Trophoblast cell (in vitro differentiated cells and primary cell): Measurements from ENCODE around the gene FSTL1.

Experiments
- DNase-seq, 2 donors: peaks; one replicate each; pipeline ENCODE4 v3.0.0-alpha.2; 2016
- H2AFZ ChIP-seq: 2 replicates; pipeline ENCODE4 v1.6.1; 2013; ENCODE audit warnings: low read length, moderate library complexity, mild to moderate bottlenecking; ENCODE audit not compliant: insufficient read depth, poor library complexity
- H2AK5ac ChIP-seq: 2 replicates; pipeline ENCODE4 v1.6.1; 2013; ENCODE audit warnings: mild to moderate bottlenecking, low read length
- H2BK120ac ChIP-seq: 2 replicates; pipeline ENCODE4 v1.6.1; 2013; ENCODE audit warnings: low read length, mild to moderate bottlenecking, moderate library complexity; ENCODE audit not compliant: insufficient read depth, poor library complexity
- H2BK12ac ChIP-seq: 2 replicates; pipeline ENCODE4 v1.6.1; 2013; ENCODE audit warnings: mild to moderate bottlenecking, low read length, moderate library complexity
- H2BK5ac ChIP-seq: 2 replicates; pipeline ENCODE4 v1.6.1; 2013; ENCODE audit warnings: low read length, low read depth, moderate library complexity, mild to moderate bottlenecking; ENCODE audit not compliant: poor library complexity
- H3K14ac ChIP-seq: 2 replicates; pipeline ENCODE4 v1.6.1; 2013; ENCODE audit warnings: mild to moderate bottlenecking, low read length
- H3K18ac ChIP-seq: 2 replicates; pipeline ENCODE4 v1.6.1; 2013; ENCODE audit warnings: mild to moderate bottlenecking, low read length
- H3K23ac ChIP-seq: 2 replicates; pipeline ENCODE4 v1.6.1; 2013; ENCODE audit warnings: low read length
- H3K27ac ChIP-seq: 2 replicates; pipeline ENCODE4 v1.5.1; 2013; ENCODE audit warnings: low read depth, mild to moderate bottlenecking, inconsistent platforms, low read length, moderate library complexity
- H3K27me3 ChIP-seq: 2 replicates; pipeline ENCODE4 v1.6.1; 2013; ENCODE audit warnings: inconsistent platforms, mild to moderate bottlenecking, low read length, moderate library complexity; ENCODE audit not compliant: insufficient read depth
- H3K36me3 ChIP-seq, 2 experiments: 1 replicate in 1 of 2; 2 replicates in 1 of 2; pipeline ENCODE4 v1.6.1; 2013; ENCODE audit warnings: low read length in 2 of 2, mild to moderate bottlenecking in 2 of 2, moderate library complexity in 1 of 2; ENCODE audit not compliant: insufficient read depth in 2 of 2, control insufficient read depth in 1 of 2
- H3K4ac ChIP-seq: 2 replicates; pipeline ENCODE4 v1.6.1; 2013; ENCODE audit warnings: low read depth, mild to moderate bottlenecking, low read length, moderate library complexity
- H3K4me1 ChIP-seq, 2 experiments: 1 replicate in 1 of 2; 2 replicates in 1 of 2; pipeline ENCODE4 v1.6.1; 2013; ENCODE audit warnings: low read length in 2 of 2, mild to moderate bottlenecking in 2 of 2, moderate library complexity in 1 of 2; ENCODE audit not compliant: insufficient read depth in 2 of 2, control insufficient read depth in 1 of 2
- H3K4me2 ChIP-seq: 2 replicates; pipeline ENCODE4 v1.6.1; 2013; ENCODE audit warnings: inconsistent platforms, mild to moderate bottlenecking, low read length, moderate library complexity
- H3K4me3 ChIP-seq: 2 replicates; pipeline ENCODE4 v1.5.1; 2013; ENCODE audit warnings: mild to moderate bottlenecking, low read depth, low read length, inconsistent platforms
- H3K79me1 ChIP-seq: one replicate; pipeline ENCODE4 v1.6.1; 2013; ENCODE audit warnings: low read length
- H3K79me2 ChIP-seq: 2 replicates; pipeline ENCODE4 v1.6.1; 2013; ENCODE audit warnings: low read length, mild to moderate bottlenecking; ENCODE audit not compliant: control insufficient read depth, insufficient read depth, poor library complexity
- H3K9ac ChIP-seq: 2 replicates; pipeline ENCODE4 v1.6.1; 2013; ENCODE audit warnings: mild to moderate bottlenecking, low read length
- H3K9me3 ChIP-seq: 2 replicates; pipeline ENCODE4 v1.6.1; 2013; ENCODE audit warnings: low read depth, mild to moderate bottlenecking, control low read depth, inconsistent platforms, low read length; ENCODE audit not compliant: insufficient read depth
- H4K12ac ChIP-seq: 2 replicates; pipeline ENCODE4 v1.6.1; 2013; ENCODE audit warnings: low read depth, mild to moderate bottlenecking, low read length, moderate library complexity
- H4K8ac ChIP-seq: 2 replicates; pipeline ENCODE4 v1.6.1; 2013; ENCODE audit warnings: low read depth, mild to moderate bottlenecking, low read length, moderate library complexity
- H4K91ac ChIP-seq: one replicate; pipeline ENCODE4 v1.6.1; 2013; ENCODE audit warnings: low read depth, mild to moderate bottlenecking, low read length, moderate library complexity
- WGBS: extraction: QIAGEN DNeasy Blood & Tissue Kit; methylation state at CpG from one replicate; pipeline ENCODE4 v1.1.7; 2013; ENCODE audit warnings: missing lambda C conversion rate; ENCODE audit not compliant: insufficient read length, insufficient coverage; ENCODE audit errors: extremely low coverage; 5-methylcytosine and 5-hydroxymethylcytosine counted together

FSTL1 gene

GRCh38 chr3:120410541-120410940, 40.3 kb downstream of the FSTL1 start:
- Histone ChIP-seq H2BK12ac (no peak overlapping the region), H3K4me2 (no peak overlapping the region), H3K27me3 (no peaks in the 10 kb centered on the region), H4K12ac (no peak overlapping the region), H2AK5ac (no peak overlapping the region), H2BK120ac (no peak overlapping the region), H4K91ac (no peak overlapping the region), H3K14ac (no peak overlapping the region), H3K27ac (no peak overlapping the region), H2BK5ac (no peak overlapping the region), H4K8ac (no peak overlapping the region), H3K79me2 (no peaks in the 10 kb centered on the region), H3K79me1 (no peaks in the 10 kb centered on the region), H3K9me3 (no peaks in the 10 kb centered on the region), H3K36me3 (peaks cover 40 to 66% of the 10 kb centered on the region in 2 experiments), H3K4me1 (no peaks in the 10 kb centered on the region), H3K23ac (no peak overlapping the region), H2AFZ (no peak overlapping the region), H3K18ac (no peak overlapping the region), H3K4ac (no peak overlapping the region), H3K9ac (no peak overlapping the region), H3K4me3 (no peak overlapping the region)
- no peak for DNase-seq
- no CpG with 5 or more reads among the region's 1 CpG for WGBS

- no peak overlapping the region for H3K18ac ChIP-seq
- no peak overlapping the region for H2BK5ac ChIP-seq
- H3K14ac ChIP-seq = no peak overlapping the region
- no peak overlapping the region for H4K12ac ChIP-seq
- no peaks in the 10 kb centered on the region for H3K27me3 ChIP-seq
- no peaks in the 10 kb centered on the region for H3K79me2 ChIP-seq
- no peak overlapping the region for H3K27ac ChIP-seq
- H3K9ac ChIP-seq = no peak overlapping the region
- no peak overlapping the region for H2BK120ac ChIP-seq
- H2AFZ ChIP-seq = no peak overlapping the region
- H3K79me1 ChIP-seq = no peaks in the 10 kb centered on the region
- DNase-seq = no peak
- no peak overlapping the region for H2BK12ac ChIP-seq
- no peak overlapping the region for H3K4ac ChIP-seq
- no peak overlapping the region for H3K23ac ChIP-seq
- WGBS = no CpG with 5 or more reads among the region's 3 CpGs
- peaks cover 42 to 70% of the 10 kb centered on the region in 2 experiments for H3K36me3 ChIP-seq
- H3K4me2 ChIP-seq = no peak overlapping the region
- H3K9me3 ChIP-seq = no peaks in the 10 kb centered on the region
- no peak overlapping the region for H4K8ac ChIP-seq
- no peak overlapping the region for H2AK5ac ChIP-seq
- H4K91ac ChIP-seq = no peak overlapping the region
- no peaks in the 10 kb centered on the region for H3K4me1 ChIP-seq
- H3K4me3 ChIP-seq = no peak overlapping the region
These were observed 40.7 kb downstream of the FSTL1 start for GRCh38 chr3:120410116-120410515.

- no CpG with 5 or more reads among the region's 2 CpGs for WGBS
- Histone ChIP-seq H3K79me1 (no peaks in the 10 kb centered on the region), H3K27me3 (no peaks in the 10 kb centered on the region), H4K12ac (no peak overlapping the region), H4K91ac (no peak overlapping the region), H2BK5ac (no peak overlapping the region), H2AFZ (no peak overlapping the region), H3K79me2 (no peaks in the 10 kb centered on the region), H3K4me2 (no peak overlapping the region), H3K23ac (no peak overlapping the region), H2AK5ac (no peak overlapping the region), H4K8ac (no peak overlapping the region), H3K18ac (no peak overlapping the region), H3K9me3 (no peaks in the 10 kb centered on the region), H3K36me3 (peaks cover 45 to 79% of the 10 kb centered on the region in 2 experiments), H3K9ac (no peak overlapping the region), H2BK12ac (no peak overlapping the region), H3K14ac (no peak overlapping the region), H3K4me3 (no peak overlapping the region), H3K4ac (no peak overlapping the region), H3K4me1 (no peaks in the 10 kb centered on the region), H2BK120ac (no peak overlapping the region), H3K27ac (no peak overlapping the region)
- DNase-seq = no peak
These were observed 43.1 kb downstream of the FSTL1 start for GRCh38 chr3:120407508-120408287.

GRCh38 chr3:120404876-120405275, 45.9 kb downstream of the FSTL1 start:
- H3K4me3 ChIP-seq = no peak overlapping the region

More at GRCh38 chr3:120404876-120405275, 45.9 kb downstream of the FSTL1 start:
- H3K4ac ChIP-seq = no peak overlapping the region
- H4K91ac ChIP-seq = no peak overlapping the region
- H3K4me1 ChIP-seq = no peaks in the 10 kb centered on the region
- H2BK120ac ChIP-seq = no peak overlapping the region
- H3K14ac ChIP-seq = no peak overlapping the region
- no peak overlapping the region for H2BK12ac ChIP-seq
- H3K9ac ChIP-seq = no peak overlapping the region
- H3K4me2 ChIP-seq = no peak overlapping the region
- H4K8ac ChIP-seq = no peak overlapping the region
- H3K18ac ChIP-seq = no peak overlapping the region
- H3K23ac ChIP-seq = no peak overlapping the region
- WGBS = no CpG with 5 or more reads among the region's 3 CpGs
- H3K36me3 ChIP-seq = peaks cover 43 to 76% of the 10 kb centered on the region in 2 experiments
- H4K12ac ChIP-seq = no peak overlapping the region
- H3K27me3 ChIP-seq = no peaks in the 10 kb centered on the region
- no peaks in the 10 kb centered on the region for H3K79me2 ChIP-seq
- no peaks in the 10 kb centered on the region for H3K79me1 ChIP-seq
- no peak for DNase-seq
- no peak overlapping the region for H2AK5ac ChIP-seq
- no peaks in the 10 kb centered on the region for H3K9me3 ChIP-seq
- H2AFZ ChIP-seq = no peak overlapping the region
- no peak overlapping the region for H3K27ac ChIP-seq
- H2BK5ac ChIP-seq = no peak overlapping the region
